B cell (primary cell): ENCODE measurements around the gene USP34.

ENCODE experiments used
- CTCF ChIP-seq: fragments of 200-600 bp; IDR thresholded peaks from one replicate; pipeline ENCODE4 v1.8.0; 2022; ENCODE audit warnings: antibody characterized with exemption, mild to moderate bottlenecking
- EZH2 ChIP-seq: IDR thresholded peaks from 2 replicates; pipeline ENCODE4 v1.6.1; 2012; ENCODE audit warnings: borderline replicate concordance, low read depth, mild to moderate bottlenecking, moderate library complexity, low read length; ENCODE audit not compliant: insufficient read depth, poor library complexity, severe bottlenecking

- no peak for TF ChIP-seq CTCF
- no peak for TF ChIP-seq EZH2
These were observed 37.3 kb downstream of the USP34 start for GRCh38 chr2:61433606-61434005.
